HG02610 (cell line): ENCODE data around the gene PPM1K.
"Not testable (repeated sequence)": the region's sequence is repeated elsewhere in the genome, so short reads cannot be mapped to it uniquely, and the experiment has no call there.

ENCODE experiments used
- ATAC-seq: cut with Tn5 transposase; IDR thresholded peaks from one replicate; pipeline ENCODE4 v1.9.1; 2021; ENCODE audit warnings: mild to moderate bottlenecking, moderate library complexity; ENCODE audit not compliant: unreplicated experiment

The PPM1K gene

GRCh38 chr4:88284439-88285234, at the start of gene PPM1K:
Gene PPM1K, minus strand, starts transcription at chr4:88284561. Its CDS starts 5,978 bp downstream, at chr4:88278583.
- ATAC-seq = peak; percentile 87

- no peak for ATAC-seq
These were observed 49.5 kb upstream of the PPM1K start for GRCh38 chr4:88333741-88334405.

- ATAC-seq = no peak
These were observed 43.3 kb upstream of the PPM1K start for GRCh38 chr4:88327665-88328064.

GRCh38 chr4:88320780-88321373, 36.5 kb upstream of the PPM1K start:
- ATAC-seq = peak; percentile 99

- ATAC-seq = peak; percentile 58
These were observed 35.9 kb upstream of the PPM1K start for GRCh38 chr4:88320224-88320779.

- ATAC-seq = no peak
These were observed 34.5 kb upstream of the PPM1K start for GRCh38 chr4:88318751-88319350.

- no peak for ATAC-seq
These were observed 31.2 kb upstream of the PPM1K start for GRCh38 chr4:88315460-88316017.

- ATAC-seq = not testable (repeated sequence)
These were observed 28.8 kb upstream of the PPM1K start for GRCh38 chr4:88313088-88313624.

- ATAC-seq = no peak
These were observed 24.2 kb upstream of the PPM1K start for GRCh38 chr4:88308587-88308986.

- ATAC-seq = no peak
These were observed 13.5 kb upstream of the PPM1K start for GRCh38 chr4:88297725-88298454.

- ATAC-seq = no peak
These were observed 12.8 kb upstream of the PPM1K start for GRCh38 chr4:88297212-88297516.

GRCh38 chr4:88296413-88297211, 12.3 kb upstream of the PPM1K start:
- ATAC-seq = no peak

- ATAC-seq = no peak
These were observed 11.3 kb upstream of the PPM1K start for GRCh38 chr4:88295656-88296055.

GRCh38 chr4:88291003-88291402, 6.6 kb upstream of the PPM1K start:
- ATAC-seq = no peak

GRCh38 chr4:88286897-88287296, 2.5 kb upstream of the PPM1K start:
- ATAC-seq = no peak

- ATAC-seq = no peak
These were observed 883 bp upstream of the PPM1K start for GRCh38 chr4:88285235-88285653.

GRCh38 chr4:88283661-88284438, 511 bp downstream of the PPM1K start:
- ATAC-seq = peak; percentile 5

- no peak for ATAC-seq
These were observed 4.0 kb downstream of the PPM1K start for GRCh38 chr4:88280228-88280795.
